Activated CD4-positive, alpha-beta T cell treated with anti-CD3 and anti-CD28 coated beads for 48 hours (primary cell): ENCODE measurements around the gene PCDHGB6.
"Not testable (repeated sequence)": the region's sequence is repeated elsewhere in the genome, so short reads cannot be mapped to it uniquely, and the experiment has no call there.

Experiments used
- DNase-seq: peaks from one replicate; pipeline ENCODE4 v3.0.0-alpha.2; 2020

Gene PCDHGB6

GRCh38 chr5:141389153-141390042 lies 18.4 kb upstream of the PCDHGB6 start:
- no peak for DNase-seq

GRCh38 chr5:141392429-141393198 lies 15.2 kb upstream of the PCDHGB6 start, which contains the start of gene PCDHGA8:
PCDHGA8 (plus strand) TSS chr5:141392633; CDS start chr5:141392814, 181 bp downstream.
- DNase-seq, result no peak

GRCh38 chr5:141393267-141393666 lies 14.6 kb upstream of the PCDHGB6 start:
- DNase-seq, result no peak

GRCh38 chr5:141394401-141395187 lies 13.2 kb upstream of the PCDHGB6 start:
- not testable (repeated sequence) for DNase-seq

GRCh38 chr5:141397756-141398551 lies 9.9 kb upstream of the PCDHGB6 start, which contains the start of gene PCDHGB5:
PCDHGB5 (plus strand) TSS chr5:141397947; CDS start chr5:141398128, 181 bp downstream.
- peak; percentile 66 for DNase-seq

GRCh38 chr5:141398608-141399007 lies 9.2 kb upstream of the PCDHGB6 start:
- DNase-seq, result no peak

GRCh38 chr5:141399555-141400258 lies 8.1 kb upstream of the PCDHGB6 start:
- DNase-seq, result no peak

GRCh38 chr5:141402553-141403243 lies 5.1 kb upstream of the PCDHGB6 start, which contains the start of gene PCDHGA9:
PCDHGA9 (plus strand) TSS chr5:141402778; CDS start chr5:141402953, 175 bp downstream.
- DNase-seq, result no peak

- DNase-seq, result no peak
Measured at GRCh38 chr5:141403387-141403786, 4.4 kb upstream of the PCDHGB6 start.

- DNase-seq, result no peak
Measured at GRCh38 chr5:141409598-141410306, 1.9 kb downstream of the PCDHGB6 start.

GRCh38 chr5:141411575-141411974 lies 3.8 kb downstream of the PCDHGB6 start:
- DNase-seq, result no peak

- DNase-seq, result peak; percentile 70
Measured at GRCh38 chr5:141412854-141413539, 5.2 kb downstream of the PCDHGB6 start, which contains the start of gene PCDHGA10. PCDHGA10 (plus strand) TSS chr5:141412987; CDS start chr5:141413176, 189 bp downstream.

- DNase-seq, result no peak
Measured at GRCh38 chr5:141413540-141414069, 5.8 kb downstream of the PCDHGB6 start.

- not testable (repeated sequence) for DNase-seq
Measured at GRCh38 chr5:141414548-141415274, 6.9 kb downstream of the PCDHGB6 start.

GRCh38 chr5:141415275-141415618 lies 7.4 kb downstream of the PCDHGB6 start:
- not testable (repeated sequence) for DNase-seq

GRCh38 chr5:141417494-141418172 lies 9.8 kb downstream of the PCDHGB6 start, which contains the start of gene PCDHGB7:
PCDHGB7 (plus strand) TSS chr5:141417677; CDS start chr5:141417860, 183 bp downstream.
- DNase-seq, result peak; percentile 78
